Neural cell (in vitro differentiated cells): Measurements from ENCODE around the gene IFT43.

Source experiments
- EP300 ChIP-seq: fragments of 450-650 bp; conservative IDR thresholded peaks from 2 replicates; pipeline ENCODE4 v1.6.1; 2014; ENCODE audit warnings: antibody characterized with exemption, mild to moderate bottlenecking, moderate library complexity; ENCODE audit not compliant: poor library complexity, severe bottlenecking
- EZH2 ChIP-seq: fragments of 200-600, 300-800 bp; shearing (Covaris generic), sonication (generic); IDR thresholded peaks from 2 replicates; pipeline ENCODE4 v1.6.1; 2014; ENCODE audit warnings: antibody characterized with exemption, low read length, borderline replicate concordance, mild to moderate bottlenecking; ENCODE audit not compliant: insufficient read depth, poor library complexity, severe bottlenecking
- POLR2AphosphoS5 ChIP-seq: IDR thresholded peaks from 2 replicates; pipeline ENCODE4 v1.6.1; 2012
- TF ChIP-seq, protein P1 (sequence below): fragments of 450-650 bp; IDR thresholded peaks from 2 replicates; pipeline ENCODE4 v1.5.1; 2014; ENCODE audit warnings: antibody characterized with exemption, mild to moderate bottlenecking, moderate library complexity; ENCODE audit not compliant: poor library complexity, severe bottlenecking

GRCh38 chr14:76065519-76065918 lies 80.0 kb downstream of the IFT43 start:
- TF ChIP-seq, protein P1, sequence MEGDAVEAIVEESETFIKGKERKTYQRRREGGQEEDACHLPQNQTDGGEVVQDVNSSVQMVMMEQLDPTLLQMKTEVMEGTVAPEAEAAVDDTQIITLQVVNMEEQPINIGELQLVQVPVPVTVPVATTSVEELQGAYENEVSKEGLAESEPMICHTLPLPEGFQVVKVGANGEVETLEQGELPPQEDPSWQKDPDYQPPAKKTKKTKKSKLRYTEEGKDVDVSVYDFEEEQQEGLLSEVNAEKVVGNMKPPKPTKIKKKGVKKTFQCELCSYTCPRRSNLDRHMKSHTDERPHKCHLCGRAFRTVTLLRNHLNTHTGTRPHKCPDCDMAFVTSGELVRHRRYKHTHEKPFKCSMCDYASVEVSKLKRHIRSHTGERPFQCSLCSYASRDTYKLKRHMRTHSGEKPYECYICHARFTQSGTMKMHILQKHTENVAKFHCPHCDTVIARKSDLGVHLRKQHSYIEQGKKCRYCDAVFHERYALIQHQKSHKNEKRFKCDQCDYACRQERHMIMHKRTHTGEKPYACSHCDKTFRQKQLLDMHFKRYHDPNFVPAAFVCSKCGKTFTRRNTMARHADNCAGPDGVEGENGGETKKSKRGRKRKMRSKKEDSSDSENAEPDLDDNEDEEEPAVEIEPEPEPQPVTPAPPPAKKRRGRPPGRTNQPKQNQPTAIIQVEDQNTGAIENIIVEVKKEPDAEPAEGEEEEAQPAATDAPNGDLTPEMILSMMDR: no peak
- TF ChIP-seq EP300 (no peak), POLR2AphosphoS5 (no peak), EZH2 (no peak)
